Type B pancreatic cell (in vitro differentiated cells): Measurements from ENCODE around the gene PARVA. TPM values are rescaled to one million over a fixed set of nuclear protein-coding genes. Genes with fewer than 3 reads are reported as not detected.

Experiments
- DNase-seq: peaks from one replicate; pipeline ENCODE4 v3.0.0; 2021; ENCODE audit warnings: mixed read lengths; ENCODE audit not compliant: unreplicated experiment; ENCODE audit errors: extremely low spot score
- H3K27ac Mint-ChIP-seq: 2 replicates; pipeline ENCODE4 v1.8.0; 2021; ENCODE audit warnings: mild to moderate bottlenecking, mixed read lengths
- H3K27me3 Mint-ChIP-seq: 2 replicates; pipeline ENCODE4 v1.8.0; 2021; ENCODE audit warnings: mixed read lengths
- H3K36me3 Mint-ChIP-seq: 2 replicates; pipeline ENCODE4 v1.8.0; 2021; ENCODE audit warnings: mixed read lengths
- H3K4me1 Mint-ChIP-seq: one replicate; pipeline ENCODE4 v1.8.0; 2021; ENCODE audit warnings: mixed read lengths; ENCODE audit not compliant: unreplicated experiment
- H3K4me3 Mint-ChIP-seq: 2 replicates; pipeline ENCODE4 v1.8.0; 2021; ENCODE audit warnings: mild to moderate bottlenecking, mixed read lengths
- H3K9me3 Mint-ChIP-seq: 2 replicates; pipeline ENCODE4 v1.8.0; 2021; ENCODE audit warnings: mixed read lengths
- CTCF ChIP-seq: fragments of 200-600 bp; sonication (generic); conservative IDR thresholded peaks from 2 replicates; pipeline ENCODE4 v1.5.0; 2021; ENCODE audit warnings: antibody characterized with exemption, mild to moderate bottlenecking
- total RNA-seq: library from RNA; stranded (reverse); gene quantifications from 2 replicates; pipeline ENCODE4 v1.2.1, GENCODE V29; 2021; ENCODE audit warnings: low replicate concordance

PARVA gene
- total RNA-seq, 1 donor from 2014 or later = 49.4 TPM

GRCh38 chr11:12435264-12435663 lies 57.9 kb downstream of the PARVA start:
- Mint-ChIP-seq H3K4me3 (peak overlapping the region; percentile 37), H3K4me1 (peaks cover 44% of the 10 kb centered on the region), H3K27ac (no peak overlapping the region), H3K9me3 (no peaks in the 10 kb centered on the region), H3K27me3 (no peaks in the 10 kb centered on the region), H3K36me3 (peaks cover 26% of the 10 kb centered on the region)
- DNase-seq = no peak
- TF ChIP-seq CTCF = no peak

- H3K27ac Mint-ChIP-seq = no peak overlapping the region
- peaks cover 39% of the 10 kb centered on the region for H3K4me1 Mint-ChIP-seq
- peaks cover 5% of the 10 kb centered on the region for H3K9me3 Mint-ChIP-seq
- no peak for DNase-seq
- no peak for TF ChIP-seq CTCF
- H3K27me3 Mint-ChIP-seq = no peaks in the 10 kb centered on the region
- H3K4me3 Mint-ChIP-seq = no peak overlapping the region
- H3K36me3 Mint-ChIP-seq = peaks cover 26% of the 10 kb centered on the region
Observed at GRCh38 chr11:12436266-12436665, 58.9 kb downstream of the PARVA start.

DNA sequence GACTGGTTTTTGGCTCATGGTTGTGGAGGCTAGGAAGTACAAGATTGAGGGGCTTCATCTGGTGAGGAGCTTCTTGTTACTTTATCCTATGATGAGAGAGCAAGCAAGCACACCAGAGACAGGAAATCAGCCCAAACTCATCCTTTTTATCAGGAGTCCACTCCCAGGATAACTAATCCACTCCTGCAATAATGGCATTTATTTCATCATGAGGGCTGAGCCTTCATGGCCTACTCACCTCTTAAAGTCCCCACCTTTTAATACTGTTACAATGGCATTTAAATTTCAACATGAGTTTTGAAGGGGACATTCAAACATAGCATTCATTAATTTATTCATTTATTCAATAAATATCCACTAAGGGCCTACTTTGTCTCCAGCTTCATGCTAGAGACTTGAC lies 60.9 kb downstream of the PARVA start:
- Mint-ChIP-seq H3K36me3 (peaks cover 27% of the 10 kb centered on the region), H3K27ac (no peak overlapping the region), H3K27me3 (no peaks in the 10 kb centered on the region), H3K4me3 (no peak overlapping the region), H3K4me1 (peaks cover 31% of the 10 kb centered on the region), H3K9me3 (peaks cover 5% of the 10 kb centered on the region)
- DNase-seq = no peak
- no peak for TF ChIP-seq CTCF

DNA sequence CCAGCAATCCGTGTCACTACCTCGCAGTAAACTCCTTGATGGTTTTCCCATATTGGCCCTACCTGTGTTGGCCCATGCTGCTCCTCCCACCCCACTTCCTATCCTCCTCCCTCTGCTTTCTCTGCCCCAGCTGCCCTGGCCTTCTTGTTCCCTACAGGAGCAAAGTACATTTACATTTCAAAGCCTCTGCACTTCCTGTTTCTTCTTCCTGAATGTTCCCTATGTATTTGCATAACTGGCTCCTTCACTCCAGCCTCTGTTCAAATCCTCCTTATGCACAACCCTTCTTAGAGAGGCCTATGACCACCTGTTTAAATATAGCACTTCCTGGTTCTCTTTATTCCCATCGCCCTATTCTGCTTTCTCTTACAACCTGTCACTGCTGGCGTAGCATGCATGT lies 62.2 kb downstream of the PARVA start:
- Mint-ChIP-seq H3K36me3 (peaks cover 31% of the 10 kb centered on the region), H3K4me3 (no peak overlapping the region), H3K27ac (no peak overlapping the region), H3K4me1 (peaks cover 20% of the 10 kb centered on the region), H3K9me3 (peaks cover 5% of the 10 kb centered on the region), H3K27me3 (no peaks in the 10 kb centered on the region)
- TF ChIP-seq CTCF = no peak
- DNase-seq = no peak

GRCh38 chr11:12440565-12440964 lies 63.2 kb downstream of the PARVA start:
- Mint-ChIP-seq H3K27me3 (no peaks in the 10 kb centered on the region), H3K27ac (no peak overlapping the region), H3K4me3 (no peak overlapping the region), H3K9me3 (peaks cover 5% of the 10 kb centered on the region), H3K4me1 (peaks cover 20% of the 10 kb centered on the region), H3K36me3 (peaks cover 31% of the 10 kb centered on the region)
- TF ChIP-seq CTCF = no peak
- DNase-seq = no peak
